GF-D8 (cell line): ENCODE data around the gene PLEKHH1.
"Not testable (repeated sequence)": the region's sequence is repeated elsewhere in the genome, so short reads cannot be mapped to it uniquely, and the experiment has no call there.

Experiments
- DNase-seq: peaks from one replicate; lab custom pipeline; 2025; lab: John Stamatoyannopoulos, UW

The PLEKHH1 gene

DNA sequence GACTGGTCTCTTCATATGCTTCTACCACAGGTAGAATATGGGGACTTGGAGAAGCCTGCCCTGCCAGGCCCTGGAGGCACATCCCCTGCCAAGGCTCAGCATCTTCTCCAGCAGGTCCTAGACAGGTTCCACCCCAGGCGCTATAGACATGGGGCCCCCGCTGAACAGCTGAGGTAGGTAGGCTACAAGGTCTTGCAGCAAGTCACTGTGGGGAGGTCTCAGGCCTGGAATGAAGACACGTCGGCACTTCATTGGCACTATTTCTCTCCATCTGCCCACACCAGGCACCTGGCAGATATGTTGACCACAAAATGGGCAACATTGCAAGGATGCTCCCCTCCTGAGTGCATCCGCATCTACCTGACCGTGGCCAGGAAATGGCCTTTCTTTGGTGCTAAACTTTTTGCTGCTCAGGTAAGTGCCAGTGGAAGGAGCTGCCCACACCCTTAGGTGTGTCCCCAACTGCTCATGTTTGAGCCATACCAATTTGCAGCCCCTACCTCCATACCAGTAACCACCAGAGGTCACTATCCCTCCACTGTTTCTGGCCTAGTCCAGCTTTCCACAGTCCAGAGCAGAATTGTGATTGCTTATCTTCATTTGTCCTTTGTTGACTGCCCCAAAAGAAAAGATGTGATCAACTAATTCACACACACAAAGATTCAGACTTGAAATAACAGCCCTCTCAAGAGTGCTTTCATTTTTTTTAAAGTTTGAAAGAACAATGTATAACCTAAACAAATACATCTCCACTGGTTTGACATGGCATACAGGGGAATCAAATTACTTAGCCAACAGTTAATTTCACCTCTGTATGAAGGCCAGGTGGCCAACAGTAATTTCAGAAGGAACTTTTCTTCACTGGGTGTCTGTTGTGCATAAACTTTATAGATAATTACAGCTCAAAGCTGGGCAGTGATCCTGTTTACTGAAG lies 50.9 kb downstream of the PLEKHH1 start:
- no peak for DNase-seq

DNA sequence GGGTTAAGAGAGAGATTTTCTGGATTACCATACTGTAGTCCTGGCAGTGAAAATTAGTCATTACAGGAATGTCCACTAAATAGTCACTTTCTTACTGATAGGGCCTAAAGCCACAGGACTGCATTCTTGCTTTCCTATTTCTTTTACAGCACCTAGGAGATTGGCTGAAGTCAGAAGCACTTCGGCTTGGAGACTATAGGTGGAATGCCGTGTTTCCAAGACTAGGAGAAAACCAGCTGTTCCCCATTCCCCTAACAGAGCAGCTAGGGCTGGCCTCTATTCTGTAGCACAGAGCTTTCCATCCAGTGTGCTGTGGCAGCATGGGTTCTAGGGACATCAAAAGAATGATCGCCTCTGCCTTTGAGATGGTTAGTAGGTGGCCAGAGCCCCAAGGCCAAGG lies 51.9 kb downstream of the PLEKHH1 start:
- no peak for DNase-seq

DNA sequence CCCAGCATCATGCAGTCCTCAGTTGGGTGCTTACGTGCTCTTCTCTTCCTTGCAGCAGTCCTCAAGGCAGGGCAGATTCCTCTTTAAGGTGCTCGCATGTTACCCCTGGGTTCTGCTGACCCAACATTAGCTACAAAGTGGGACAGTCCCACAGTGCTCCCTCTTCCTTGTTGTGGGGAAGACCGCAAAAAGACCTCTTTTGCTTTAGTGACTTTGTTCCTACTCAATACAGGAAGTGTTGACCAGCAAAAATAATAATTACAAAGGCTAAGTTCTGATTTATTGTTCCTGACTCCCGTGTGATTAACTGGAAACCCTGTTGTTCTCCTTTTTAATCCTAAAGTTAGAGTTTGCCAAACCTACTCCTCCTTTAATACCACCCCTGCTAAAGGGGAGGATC lies 53.3 kb downstream of the PLEKHH1 start:
- no peak for DNase-seq

DNA sequence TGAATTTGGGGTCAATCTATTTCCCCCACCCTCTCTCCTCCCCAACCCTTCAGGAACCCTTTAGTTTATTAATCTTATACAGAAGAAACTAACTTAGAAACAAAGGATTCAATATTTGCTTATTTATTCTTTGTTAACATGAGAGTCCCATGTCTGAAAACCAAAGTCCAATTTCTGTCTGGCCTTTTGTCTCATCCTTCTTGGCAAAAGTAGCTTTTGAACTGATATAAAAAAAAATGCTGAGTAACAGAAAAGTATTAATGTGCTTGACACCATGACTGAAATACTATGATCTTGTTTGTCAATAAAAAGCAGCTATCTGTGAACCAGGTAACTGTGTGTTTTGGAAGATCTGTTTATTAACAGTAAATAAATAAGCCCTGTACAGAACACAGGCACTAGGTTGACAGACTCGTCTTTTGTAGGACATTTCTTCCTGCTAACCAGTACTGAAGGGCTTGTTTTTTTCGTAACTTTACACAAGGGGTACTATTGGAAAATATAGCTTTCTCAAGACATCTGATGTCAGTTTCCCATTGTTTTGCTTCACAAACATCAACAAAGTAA lies 56.2 kb downstream of the PLEKHH1 start:
- no peak for DNase-seq

DNA sequence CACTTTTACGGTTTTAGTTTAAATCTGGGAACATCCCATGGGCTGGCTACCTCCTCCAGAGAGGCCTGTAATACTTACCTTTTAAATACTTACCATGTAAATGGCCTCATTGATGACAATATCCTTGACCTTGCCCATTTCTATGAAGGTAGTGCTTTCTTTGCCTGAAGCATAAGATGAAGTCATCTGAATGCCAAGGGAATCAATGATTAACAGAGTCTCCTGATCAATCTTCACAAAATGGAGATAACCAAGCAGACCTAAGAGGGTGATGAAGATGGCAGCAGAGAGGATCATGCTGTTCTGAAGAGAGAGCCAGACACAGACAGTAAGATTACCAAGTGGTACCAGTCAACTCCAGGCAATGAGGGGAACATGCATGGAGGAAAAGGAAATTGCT lies 60.6 kb downstream of the PLEKHH1 start:
- not testable (repeated sequence) for DNase-seq

DNA sequence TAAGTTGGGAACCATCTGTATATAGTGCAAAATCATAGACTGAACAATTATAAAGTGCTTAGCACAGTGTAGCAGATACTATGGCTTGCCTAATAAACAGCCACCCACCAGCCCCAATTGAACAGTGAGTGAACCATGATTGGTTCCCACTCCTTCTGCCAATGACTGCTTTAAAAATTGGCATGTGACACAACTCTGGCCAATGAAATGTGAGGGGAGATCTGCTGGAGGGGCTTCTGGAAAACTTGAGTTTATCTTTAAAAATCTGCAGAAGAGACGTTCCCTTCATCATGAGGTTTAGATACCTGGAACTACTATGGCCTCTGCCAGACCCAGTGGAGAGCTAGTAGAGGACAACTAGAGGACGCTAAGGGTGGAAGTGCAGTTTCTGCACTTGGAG lies 62.3 kb downstream of the PLEKHH1 start:
- DNase-seq = no peak

DNA sequence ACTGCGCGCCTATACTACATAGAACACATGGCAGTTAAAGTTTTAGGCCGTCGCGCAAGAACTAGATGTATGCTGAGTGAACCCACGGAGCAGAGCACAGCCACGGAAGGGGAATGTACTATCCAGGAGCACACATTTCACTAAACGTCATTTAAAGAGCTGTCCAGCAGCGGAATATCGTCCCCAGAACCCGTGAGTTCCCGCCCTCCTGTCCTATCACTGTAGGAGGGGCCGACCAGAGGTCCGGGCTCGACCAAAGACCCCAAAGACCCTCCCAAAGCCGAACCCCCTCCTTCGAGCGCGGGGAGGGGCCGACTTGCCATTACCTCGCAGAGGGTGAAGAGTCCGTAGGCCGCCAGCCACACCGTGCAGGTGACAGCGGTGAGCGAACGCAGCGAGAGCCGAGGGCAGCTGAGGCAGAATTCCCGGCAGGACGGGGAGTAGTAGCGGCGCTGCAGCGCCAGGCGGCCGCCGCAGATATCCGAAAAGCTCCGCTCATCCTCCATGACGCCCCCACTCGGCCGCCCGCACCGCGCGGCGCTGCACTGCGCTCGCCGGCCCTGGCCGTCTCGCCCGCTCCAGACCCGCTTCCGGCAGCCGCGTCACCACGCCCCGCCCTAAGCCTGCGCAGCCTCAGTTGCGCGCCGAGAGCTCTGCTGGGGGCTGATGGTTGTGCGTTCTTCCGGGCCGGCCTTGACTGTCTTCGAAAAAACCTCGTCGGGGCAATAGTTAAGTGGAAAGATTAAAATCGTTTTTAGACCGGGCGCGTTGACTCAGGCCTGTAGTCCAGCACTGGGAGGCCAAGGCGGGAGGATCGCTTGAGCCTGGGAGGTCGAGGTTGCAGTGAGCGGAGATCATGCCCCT lies 66.8 kb downstream of the PLEKHH1 start, which contains the start of gene PIGH:
Gene PIGH, minus strand, starts transcription at position 571 of the 864 bp plus-strand sequence. Its CDS starts 65 bp downstream, at position 506.
- DNase-seq = peak; percentile 6

DNA sequence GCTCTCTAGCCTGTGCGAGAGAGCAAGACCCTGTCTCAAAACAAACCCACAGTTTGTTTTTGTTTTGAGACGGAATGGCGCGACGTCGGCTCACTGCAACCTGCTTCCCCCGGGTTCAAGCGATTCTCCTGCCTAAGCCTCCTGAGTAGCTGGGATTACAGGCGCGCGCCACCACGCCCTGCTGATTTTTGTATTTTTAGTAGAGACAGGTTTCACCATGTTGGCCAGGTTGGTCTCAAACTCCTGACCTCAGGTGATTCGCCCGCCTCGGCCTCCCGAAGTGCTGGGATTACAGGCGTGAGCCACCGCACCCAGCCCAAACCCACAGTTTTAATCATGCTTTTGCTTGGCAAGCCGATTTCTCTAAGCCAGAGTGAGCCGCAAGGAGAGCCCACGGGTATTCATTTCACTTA lies 67.5 kb downstream of the PLEKHH1 start:
- not testable (repeated sequence) for DNase-seq

DNA sequence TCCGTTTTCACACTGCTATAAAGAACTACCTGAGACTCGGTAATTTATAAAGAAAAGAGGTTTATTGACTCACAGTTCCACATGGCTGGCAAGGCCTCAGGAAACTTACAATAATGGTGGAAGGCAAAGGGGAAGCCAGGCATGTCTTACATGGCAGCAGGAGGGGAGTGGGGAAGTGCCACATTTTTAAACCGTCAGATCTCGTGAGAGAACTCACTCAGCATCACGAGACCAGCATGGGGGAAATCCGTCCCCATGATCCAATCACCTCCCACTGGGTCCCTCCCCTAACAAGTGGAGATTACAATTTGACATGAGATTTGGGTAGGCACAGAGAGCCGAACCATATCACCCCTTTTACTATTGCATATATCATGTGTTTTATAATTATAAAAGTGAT lies 69.0 kb downstream of the PLEKHH1 start:
- no peak for DNase-seq

DNA sequence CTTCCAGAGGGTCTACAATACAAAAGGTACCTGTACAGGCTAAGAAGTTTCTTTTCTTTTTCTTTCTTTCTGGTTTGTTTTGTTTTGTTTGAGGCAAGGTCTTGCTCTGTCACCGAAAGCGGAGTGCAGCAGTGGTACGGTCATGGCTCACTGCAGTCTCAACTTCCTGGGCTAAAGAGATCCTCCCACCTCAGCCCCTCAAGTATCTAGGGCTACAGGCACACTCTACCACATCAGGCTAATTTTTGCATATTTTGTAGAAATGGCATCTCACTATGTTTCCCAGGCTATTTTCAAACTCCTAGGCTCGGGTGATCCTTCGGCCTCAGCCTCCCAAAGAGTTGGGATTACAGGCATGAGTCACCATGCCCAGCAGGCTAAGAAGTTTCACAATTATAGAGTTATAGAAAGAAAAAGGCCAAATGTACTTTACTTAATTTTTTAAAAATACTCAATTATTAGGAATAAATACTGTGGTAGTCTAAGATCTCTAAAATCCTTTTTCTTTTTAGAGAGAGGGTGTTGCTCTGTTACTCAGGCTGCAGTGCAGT lies 70.0 kb downstream of the PLEKHH1 start:
- no peak for DNase-seq

DNA sequence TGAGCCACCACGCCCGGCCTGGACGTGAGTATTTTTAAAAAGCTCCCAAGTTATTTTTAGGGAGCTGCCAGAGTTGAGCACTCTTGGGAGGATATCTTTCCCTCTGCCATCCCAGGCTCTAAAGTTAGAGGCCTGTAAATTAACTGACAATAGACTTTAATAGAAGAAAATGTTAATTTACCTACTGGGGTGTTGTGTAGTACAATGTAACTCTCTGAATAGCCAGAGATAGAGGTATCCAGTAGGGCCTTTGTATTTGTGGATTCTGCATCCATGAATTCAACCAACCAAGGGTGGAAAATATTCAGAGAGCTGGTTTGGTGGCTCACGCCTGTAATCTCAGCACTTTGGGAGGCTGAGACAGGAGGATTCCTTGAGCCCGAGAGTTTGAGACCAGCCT lies 74.6 kb downstream of the PLEKHH1 start:
- DNase-seq = no peak

DNA sequence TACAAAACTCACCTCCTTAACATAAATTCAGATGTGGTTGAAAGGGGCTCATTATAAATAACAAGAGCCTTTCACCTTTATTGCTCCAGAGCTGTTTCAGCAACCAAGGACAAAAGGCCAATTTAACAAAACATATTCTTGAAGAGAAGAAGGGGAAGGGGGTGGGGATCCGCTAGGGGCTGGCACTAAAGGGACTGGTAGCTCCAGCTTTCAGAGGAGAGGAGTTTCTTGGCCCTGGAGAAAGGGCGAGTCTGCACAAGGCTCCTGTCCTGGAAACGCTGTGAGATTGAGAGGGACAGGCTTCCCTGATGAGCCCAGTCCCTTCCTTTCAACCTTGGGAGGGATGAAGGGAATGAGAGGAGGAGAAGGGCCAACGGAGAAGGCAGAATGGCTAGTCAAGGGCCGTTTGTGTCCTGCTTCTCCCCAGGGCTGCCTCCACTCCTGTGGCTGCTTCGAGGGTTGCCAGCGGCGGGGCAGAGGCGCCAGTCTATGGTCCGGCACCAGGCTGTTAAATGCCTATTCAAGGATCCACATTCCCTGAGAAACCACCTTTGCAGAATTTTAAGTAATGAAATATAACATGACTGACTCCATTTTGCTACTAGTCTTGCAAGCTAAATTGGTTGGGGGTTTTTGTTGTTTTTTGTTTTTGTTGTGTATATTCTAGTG lies 76.7 kb downstream of the PLEKHH1 start:
- DNase-seq = no peak

DNA sequence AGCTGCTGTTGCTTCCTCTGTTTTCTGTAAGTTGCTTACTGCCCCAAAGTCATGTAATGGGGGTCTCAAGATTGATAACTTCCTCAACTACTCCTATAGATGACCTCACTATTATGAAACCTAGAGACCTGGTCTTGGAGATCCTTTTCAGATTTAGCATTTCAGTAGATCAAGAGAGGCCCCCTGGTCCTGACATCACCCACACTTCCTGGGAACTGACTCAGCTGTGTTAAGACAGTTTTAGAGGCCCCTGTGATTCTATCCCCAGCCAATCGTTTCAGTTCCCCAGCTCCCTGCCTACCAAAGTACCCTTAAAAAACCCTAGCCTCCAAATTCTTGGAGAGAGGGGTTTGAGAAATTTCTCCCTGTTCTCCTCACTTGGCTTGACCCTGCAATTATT lies 77.4 kb downstream of the PLEKHH1 start:
- DNase-seq = no peak

DNA sequence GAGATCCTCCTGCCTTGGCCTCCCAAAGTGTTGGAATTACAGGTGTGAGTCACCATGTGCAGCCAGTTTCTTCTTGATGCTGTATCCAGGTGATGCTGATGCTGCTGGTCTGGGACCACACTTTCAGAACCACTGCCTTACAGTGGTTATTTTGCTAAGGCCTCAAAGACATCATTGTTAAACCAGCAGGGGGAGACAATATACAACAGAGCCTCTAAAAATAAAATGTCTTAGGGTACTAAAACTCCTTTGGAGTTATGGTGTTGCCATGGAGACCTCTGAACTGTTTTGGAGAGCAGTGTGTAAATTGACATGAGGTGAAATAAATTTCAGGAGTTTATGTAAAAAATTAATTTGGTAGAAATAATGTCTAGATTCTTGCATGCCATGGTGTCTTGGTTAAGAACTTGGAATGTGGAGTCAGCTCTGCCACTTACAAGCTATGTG lies 85.5 kb downstream of the PLEKHH1 start:
- peak; percentile 18 for DNase-seq

DNA sequence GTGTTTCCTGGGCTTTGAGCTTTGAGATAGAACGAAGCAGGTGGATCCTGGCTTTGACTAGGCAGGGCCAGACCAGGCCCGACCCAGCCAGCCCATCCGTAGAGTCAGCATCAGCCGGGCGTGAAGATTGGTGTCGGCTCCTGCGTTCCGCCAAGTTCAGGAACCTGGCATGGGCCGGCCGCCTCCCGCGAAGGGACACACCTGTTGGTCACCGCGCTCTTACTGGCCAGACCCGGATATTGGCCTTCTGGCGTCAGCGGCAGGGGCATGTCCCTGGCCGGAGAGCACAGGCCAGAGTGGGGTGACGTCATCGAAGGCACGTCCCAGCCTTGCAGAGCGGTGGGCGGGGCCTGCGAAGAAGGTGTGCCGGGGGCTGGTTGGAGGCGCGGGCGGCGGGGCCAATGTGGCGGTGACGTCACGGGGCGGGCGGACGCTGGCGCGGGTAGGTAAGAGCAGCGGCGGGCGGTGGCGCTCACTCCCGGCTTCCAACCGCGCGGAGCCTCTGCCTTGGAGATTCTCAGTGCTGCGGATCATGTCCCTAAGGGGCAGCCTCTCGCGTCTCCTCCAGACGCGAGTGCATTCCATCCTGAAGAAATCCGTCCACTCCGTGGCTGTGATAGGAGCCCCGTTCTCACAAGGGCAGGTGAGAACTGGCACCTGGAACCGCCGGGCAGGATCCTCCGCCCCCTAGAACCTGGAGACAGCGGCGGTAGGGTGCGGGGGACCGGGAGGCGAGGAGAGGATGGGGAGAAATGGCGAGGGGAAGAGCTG lies 86.5 kb downstream of the PLEKHH1 start, which contains the start of gene ARG2:
Gene ARG2, plus strand, starts transcription at position 475 of the 771 bp plus-strand sequence. Its CDS starts 58 bp downstream, at position 533.
- peak; percentile 17 for DNase-seq

DNA sequence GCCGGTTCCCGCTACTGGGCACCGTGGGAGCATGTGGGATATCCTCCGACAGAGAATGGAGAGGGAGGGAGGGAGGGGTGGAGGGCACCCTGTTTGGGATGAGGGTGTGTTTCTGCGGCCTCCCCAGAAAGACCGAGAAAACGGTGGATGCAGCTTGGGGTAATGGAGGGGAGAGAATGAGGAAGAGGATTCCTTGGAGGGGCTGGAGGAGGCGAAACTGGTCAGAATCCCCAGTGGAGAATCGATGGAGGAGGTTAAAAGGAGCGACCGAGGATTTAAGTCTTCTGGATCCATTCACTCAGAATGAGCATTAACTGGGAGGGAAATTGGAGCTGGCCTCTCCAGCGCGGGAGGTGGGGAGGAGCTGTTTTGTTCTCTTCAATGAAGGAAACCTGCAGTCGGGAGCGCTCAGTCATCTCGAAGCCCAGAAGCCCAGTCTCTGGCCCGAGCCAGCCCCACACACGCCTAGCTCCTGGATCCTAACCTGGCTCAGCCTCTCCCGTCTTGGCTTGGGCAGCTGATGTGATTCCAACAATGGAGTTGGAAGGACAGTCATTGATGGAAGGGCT lies 87.2 kb downstream of the PLEKHH1 start:
- no peak for DNase-seq

DNA sequence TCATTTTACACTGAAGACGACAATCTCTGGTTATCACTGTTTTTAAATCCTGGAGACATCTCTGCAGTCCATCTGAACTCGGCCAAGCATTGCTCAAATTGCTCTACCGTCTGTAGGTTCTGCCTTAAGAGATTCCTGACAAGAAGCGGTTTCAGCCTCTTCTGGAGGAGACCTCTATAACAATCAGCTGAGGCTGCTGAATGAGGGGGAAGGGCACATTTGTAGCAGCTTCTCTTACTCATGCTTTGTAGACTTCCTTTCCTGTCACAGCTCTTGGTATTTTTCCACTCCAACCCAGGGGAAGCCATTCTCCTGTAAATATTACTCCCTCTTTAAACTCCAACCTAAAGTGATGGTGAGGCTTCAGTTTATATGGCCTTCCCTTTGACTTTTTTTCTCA lies 89.6 kb downstream of the PLEKHH1 start:
- no peak for DNase-seq

DNA sequence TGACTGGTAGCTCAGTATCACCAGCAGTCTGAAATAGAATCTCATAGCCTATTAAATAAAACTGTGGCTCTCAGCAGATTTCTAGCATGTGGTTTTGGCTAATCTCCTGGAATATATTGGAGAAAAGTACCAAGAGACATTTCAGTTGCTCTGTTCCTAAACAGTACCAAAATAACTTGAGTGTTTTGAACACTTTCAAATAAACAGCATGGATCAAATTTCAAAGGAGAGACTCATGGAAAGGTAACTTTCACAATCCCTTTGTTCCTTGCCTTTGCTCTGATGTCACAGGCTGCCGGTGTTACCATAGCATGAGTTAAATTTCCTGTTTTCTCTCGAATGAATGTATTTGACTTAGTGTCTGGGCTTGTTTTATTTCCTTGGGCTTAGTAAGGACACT lies 90.0 kb downstream of the PLEKHH1 start:
- DNase-seq = no peak

DNA sequence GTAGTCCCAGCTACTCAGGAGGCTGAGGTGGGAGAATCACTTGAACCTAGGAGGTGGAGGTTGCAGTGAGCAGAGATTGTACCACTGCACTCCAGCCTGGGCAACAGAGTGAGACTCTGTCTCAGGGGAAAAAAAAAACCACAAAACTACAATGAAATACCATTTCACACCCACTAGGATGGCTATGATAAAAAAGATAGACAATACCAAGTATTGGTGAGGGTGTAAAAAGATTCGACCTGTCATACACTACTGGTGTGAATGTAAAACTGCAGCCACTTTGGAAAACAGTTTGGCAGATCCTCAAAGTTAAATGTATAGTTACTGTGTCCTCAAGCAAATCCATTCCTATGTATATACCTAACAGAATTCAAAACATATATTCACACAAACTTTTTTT lies 93.0 kb downstream of the PLEKHH1 start:
- not testable (repeated sequence) for DNase-seq

DNA sequence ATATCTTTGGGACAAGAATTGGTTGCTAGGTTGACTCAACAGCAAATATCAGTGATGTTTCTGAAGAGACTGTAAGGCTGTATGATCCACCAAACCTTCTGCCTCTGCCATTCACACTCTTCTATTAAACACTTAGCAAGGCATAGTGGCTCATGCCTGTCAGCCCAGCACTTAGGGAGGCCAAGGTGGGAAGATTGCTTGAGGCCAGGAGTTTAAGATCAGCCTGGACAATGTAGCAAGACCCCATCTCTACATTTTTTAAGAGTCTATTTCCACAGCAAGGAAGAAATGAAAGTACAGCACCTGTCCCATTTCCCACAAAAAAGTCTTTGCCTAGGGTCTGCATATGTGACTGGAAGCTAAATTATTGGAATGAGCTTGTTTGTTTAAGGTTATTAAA lies 94.4 kb downstream of the PLEKHH1 start:
- no peak for DNase-seq
